SU-DHL-6 (cell line): ENCODE data around the gene FER1L5.

Experiments used
- CTCF ChIP-seq: fragments of 200-600 bp; sonication (generic); IDR thresholded peaks from one replicate; pipeline ENCODE4 v1.5.1; 2017; ENCODE audit warnings: antibody characterized with exemption, mild to moderate bottlenecking, low read length, moderate library complexity; ENCODE audit not compliant: insufficient read depth, poor library complexity, severe bottlenecking
- EZH2phosphoT487 ChIP-seq: fragments of 200-600 bp; sonication (generic), shearing (Covaris generic); conservative IDR thresholded peaks from 2 replicates; pipeline ENCODE4 v1.6.1; 2018; ENCODE audit warnings: mild to moderate bottlenecking, antibody characterized with exemption, low read length, moderate library complexity, mixed read lengths

- no peak for TF ChIP-seq CTCF
- no peak for TF ChIP-seq EZH2phosphoT487
These were observed 87.6 kb downstream of the FER1L5 start for GRCh38 chr2:96730212-96730611.
